Upper lobe of left lung (tissue), 6 donors: ENCODE data around the gene C4B. TPM values are rescaled to one million over a fixed set of nuclear protein-coding genes. Genes with fewer than 3 reads are reported as not detected.
"Not testable (repeated sequence)": the region's sequence is repeated elsewhere in the genome, so short reads cannot be mapped to it uniquely, and the experiment has no call there.

Experiments used
- ATAC-seq, 2 donors: fragments of 200-7000 bp; cut with Tn5 transposase; one replicate each; pipeline ENCODE4 v1.9.1; 2022; ENCODE audit warnings: mild to moderate bottlenecking in 2 of 2, moderate library complexity in 2 of 2; ENCODE audit not compliant: low FRiP score in 2 of 2
- DNase-seq, 2 donors: peaks; one replicate each; pipeline ENCODE4 v3.0.0-alpha.2; 2019 to 2020
- H3K27ac ChIP-seq, 4 donors: fragments of 200-600 bp; sonication (generic); one replicate each; pipeline ENCODE4 v1.5.1; 2016 to 2019
- H3K27me3 ChIP-seq, 4 donors: fragments of 200-600 bp; sonication (generic); one replicate each; pipeline ENCODE4 v1.5.1; 2017 to 2019
- H3K36me3 ChIP-seq, 4 donors: fragments of 200-600 bp; sonication (generic); one replicate each; pipeline ENCODE4 v1.5.1; 2016 to 2019
- H3K4me1 ChIP-seq, 4 donors: fragments of 200-600 bp; sonication (generic); one replicate each; pipeline ENCODE4 v1.5.1; 2018 to 2019
- H3K4me3 ChIP-seq, 4 donors: fragments of 200-600 bp; sonication (generic); one replicate each; pipeline ENCODE4 v1.5.1; 2017 to 2019; ENCODE audit warnings: mild to moderate bottlenecking in 2 of 4, moderate library complexity in 1 of 4
- H3K9me3 ChIP-seq, 4 donors: fragments of 200-600 bp; sonication (generic); one replicate each; pipeline ENCODE4 v1.5.1; 2018 to 2019
- WGBS, 2 donors: methylation state at CpG; one replicate each; pipeline ENCODE4 v1.1.5; 2017 to 2018; 5-methylcytosine and 5-hydroxymethylcytosine counted together
- total RNA-seq, 6 donors: library from RNA; depleted of rRNA in 4 of 6; stranded (reverse); fragments of >200 nt in 4 of 6; gene quantifications; one replicate each; pipeline versions ENCODE4 v1.1.0 to v1.2.1, GENCODE V29; 2016 to 2021
- donor health status: DM: no; HTN: no; CAD: no; lungs with moderate emphysema.
- donor health status: DM: no; HTN: yes; CAD: no; lungs with severe emphysema.

C4B gene
- total RNA-seq, 6 donors from 2014 or later, result 85.7 to 193 (median 97.7) TPM

- H3K4me3 ChIP-seq, H3K27me3 ChIP-seq, ATAC-seq, DNase-seq, H3K4me1 ChIP-seq, H3K27ac ChIP-seq, H3K36me3 ChIP-seq, H3K9me3 ChIP-seq: not testable (repeated sequence)
- no CpG with 5 or more reads among the region's 5 CpGs for WGBS, 2 donors
Observed at GRCh38 chr6:32013738-32014137, 857 bp upstream of the C4B start.

DNA sequence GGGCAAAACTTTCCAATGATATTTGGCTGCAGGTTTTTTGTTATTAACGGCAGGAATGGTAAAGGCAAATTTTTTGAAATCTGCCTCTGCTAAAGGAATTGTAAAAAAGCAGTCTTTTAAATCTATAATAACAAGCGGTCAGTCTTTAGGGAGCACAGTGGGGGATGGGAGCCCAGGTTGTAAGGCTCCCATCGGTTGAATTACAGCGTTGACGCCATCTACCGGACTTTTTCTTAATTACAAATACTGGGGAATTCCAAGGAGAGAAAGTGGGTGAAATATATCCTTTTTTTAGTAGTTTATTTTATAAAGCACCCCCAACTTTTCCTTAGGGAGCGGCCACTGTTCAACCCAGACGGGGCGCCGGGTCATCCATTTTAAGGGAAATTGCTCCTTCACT, 7.5 kb downstream of the C4B start:
- H3K4me3 ChIP-seq, H3K9me3 ChIP-seq, H3K27me3 ChIP-seq, DNase-seq, H3K27ac ChIP-seq, ATAC-seq, H3K36me3 ChIP-seq, H3K4me1 ChIP-seq: not testable (repeated sequence)
- no CpG with 5 or more reads among the region's 10 CpGs for WGBS, 2 donors

DNA sequence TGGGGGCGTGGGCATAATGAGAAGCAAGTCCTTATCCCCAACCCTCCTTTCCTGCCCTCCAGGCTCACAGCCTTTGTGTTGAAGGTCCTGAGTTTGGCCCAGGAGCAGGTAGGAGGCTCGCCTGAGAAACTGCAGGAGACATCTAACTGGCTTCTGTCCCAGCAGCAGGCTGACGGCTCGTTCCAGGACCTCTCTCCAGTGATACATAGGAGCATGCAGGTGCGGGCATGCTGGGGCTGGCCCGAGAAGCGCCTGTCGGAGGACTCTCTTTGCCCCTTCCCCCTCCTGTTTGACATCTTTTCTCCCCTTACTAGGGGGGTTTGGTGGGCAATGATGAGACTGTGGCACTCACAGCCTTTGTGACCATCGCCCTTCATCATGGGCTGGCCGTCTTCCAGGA, 14.0 kb downstream of the C4B start:
- H3K4me3 ChIP-seq, H3K27ac ChIP-seq, H3K36me3 ChIP-seq, DNase-seq, H3K4me1 ChIP-seq, H3K27me3 ChIP-seq, H3K9me3 ChIP-seq, ATAC-seq: not testable (repeated sequence)
- 87 to 90% methylated on average over 2 to 7 of the region's 10 CpGs for WGBS, 2 donors

- H3K27ac ChIP-seq, H3K9me3 ChIP-seq, H3K4me3 ChIP-seq, H3K4me1 ChIP-seq, H3K27me3 ChIP-seq, H3K36me3 ChIP-seq: not testable (repeated sequence)
- 95% methylated on average over 9 of the region's 14 CpGs; no CpG with 5 or more reads in 1 of the 2 donors for WGBS, 2 donors
- ATAC-seq, result peak in 1 of 2 donors; percentile 20
- DNase-seq, result peak in 1 of 2 donors; percentile 69
Observed at GRCh38 chr6:32029553-32029952, 15.0 kb downstream of the C4B start.

GRCh38 chr6:32035283-32036013, 20.9 kb downstream of the C4B start:
- H3K27me3 ChIP-seq, H3K27ac ChIP-seq, H3K4me1 ChIP-seq, H3K9me3 ChIP-seq, H3K4me3 ChIP-seq, DNase-seq, H3K36me3 ChIP-seq: not testable (repeated sequence)
- no CpG with 5 or more reads among the region's 16 CpGs for WGBS, 2 donors
- ATAC-seq, result peak in 1 of 2 donors; percentile 50

- 58 to 67% methylated on average over 4 of the region's 5 CpGs for WGBS, 2 donors
- H3K4me1 ChIP-seq, H3K4me3 ChIP-seq, ATAC-seq, H3K9me3 ChIP-seq, H3K27ac ChIP-seq, H3K36me3 ChIP-seq, DNase-seq, H3K27me3 ChIP-seq: not testable (repeated sequence)
Observed at GRCh38 chr6:32037136-32037535, 22.5 kb downstream of the C4B start.

- H3K27ac ChIP-seq, ATAC-seq, H3K9me3 ChIP-seq, H3K36me3 ChIP-seq, H3K4me3 ChIP-seq, H3K27me3 ChIP-seq, H3K4me1 ChIP-seq: not testable (repeated sequence)
- DNase-seq, result peak in 1 of 2 donors; percentile 42
- WGBS, 2 donors, result 37 to 88% methylated on average over 3 to 14 of the region's 19 CpGs
Observed at GRCh38 chr6:32037598-32038524, 23.3 kb downstream of the C4B start, which contains the start of gene CYP21A2. TSS of gene CYP21A2 (plus strand) at chr6:32038415. CDS start at chr6:32038423, 8 bp downstream.

GRCh38 chr6:32038878-32039277, 24.3 kb downstream of the C4B start:
- not testable (repeated sequence) for H3K4me3 ChIP-seq, H3K4me1 ChIP-seq, H3K27ac ChIP-seq, H3K27me3 ChIP-seq, ATAC-seq, H3K9me3 ChIP-seq, DNase-seq, H3K36me3 ChIP-seq
- WGBS, 2 donors, result 64 to 75% methylated on average over 2 to 4 of the region's 5 CpGs

- H3K27me3 ChIP-seq, ATAC-seq, H3K36me3 ChIP-seq, H3K27ac ChIP-seq, H3K4me3 ChIP-seq, H3K4me1 ChIP-seq, H3K9me3 ChIP-seq: not testable (repeated sequence)
- peak in 1 of 2 donors; percentile 42 for DNase-seq
- 83 to 86% methylated on average over 12 to 22 of the region's 24 CpGs for WGBS, 2 donors
Observed at GRCh38 chr6:32039321-32040274, 25.0 kb downstream of the C4B start.

DNA sequence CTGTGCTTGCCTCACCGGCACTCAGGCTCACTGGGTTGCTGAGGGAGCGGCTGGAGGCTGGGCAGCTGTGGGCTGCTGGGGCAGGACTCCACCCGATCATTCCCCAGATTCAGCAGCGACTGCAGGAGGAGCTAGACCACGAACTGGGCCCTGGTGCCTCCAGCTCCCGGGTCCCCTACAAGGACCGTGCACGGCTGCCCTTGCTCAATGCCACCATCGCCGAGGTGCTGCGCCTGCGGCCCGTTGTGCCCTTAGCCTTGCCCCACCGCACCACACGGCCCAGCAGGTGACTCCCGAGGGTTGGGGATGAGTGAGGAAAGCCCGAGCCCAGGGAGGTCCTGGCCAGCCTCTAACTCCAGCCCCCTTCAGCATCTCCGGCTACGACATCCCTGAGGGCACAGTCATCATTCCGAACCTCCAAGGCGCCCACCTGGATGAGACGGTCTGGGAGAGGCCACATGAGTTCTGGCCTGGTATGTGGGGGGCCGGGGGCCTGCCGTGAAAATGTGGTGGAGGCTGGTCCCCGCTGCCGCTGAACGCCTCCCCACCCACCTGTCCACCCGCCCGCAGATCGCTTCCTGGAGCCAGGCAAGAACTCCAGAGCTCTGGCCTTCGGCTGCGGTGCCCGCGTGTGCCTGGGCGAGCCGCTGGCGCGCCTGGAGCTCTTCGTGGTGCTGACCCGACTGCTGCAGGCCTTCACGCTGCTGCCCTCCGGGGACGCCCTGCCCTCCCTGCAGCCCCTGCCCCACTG, 25.9 kb downstream of the C4B start:
- DNase-seq, result peak in 1 of 2 donors; percentile 80
- H3K9me3 ChIP-seq, H3K4me1 ChIP-seq, H3K4me3 ChIP-seq, ATAC-seq, H3K36me3 ChIP-seq, H3K27ac ChIP-seq, H3K27me3 ChIP-seq: not testable (repeated sequence)
- 87% methylated on average over 10 of the region's 43 CpGs; no CpG with 5 or more reads in 1 of the 2 donors for WGBS, 2 donors

DNA sequence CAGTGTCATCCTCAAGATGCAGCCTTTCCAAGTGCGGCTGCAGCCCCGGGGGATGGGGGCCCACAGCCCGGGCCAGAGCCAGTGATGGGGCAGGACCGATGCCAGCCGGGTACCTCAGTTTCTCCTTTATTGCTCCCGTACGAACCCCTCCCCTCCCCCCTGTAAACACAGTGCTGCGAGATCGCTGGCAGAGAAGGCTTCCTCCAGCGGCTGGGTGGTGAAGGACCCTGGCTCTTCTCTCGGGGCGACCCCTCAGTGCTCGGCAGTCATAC, 26.4 kb downstream of the C4B start:
- peak in 1 of 2 donors; percentile 41 for DNase-seq
- no CpG with 5 or more reads among the region's 13 CpGs for WGBS, 2 donors

DNA sequence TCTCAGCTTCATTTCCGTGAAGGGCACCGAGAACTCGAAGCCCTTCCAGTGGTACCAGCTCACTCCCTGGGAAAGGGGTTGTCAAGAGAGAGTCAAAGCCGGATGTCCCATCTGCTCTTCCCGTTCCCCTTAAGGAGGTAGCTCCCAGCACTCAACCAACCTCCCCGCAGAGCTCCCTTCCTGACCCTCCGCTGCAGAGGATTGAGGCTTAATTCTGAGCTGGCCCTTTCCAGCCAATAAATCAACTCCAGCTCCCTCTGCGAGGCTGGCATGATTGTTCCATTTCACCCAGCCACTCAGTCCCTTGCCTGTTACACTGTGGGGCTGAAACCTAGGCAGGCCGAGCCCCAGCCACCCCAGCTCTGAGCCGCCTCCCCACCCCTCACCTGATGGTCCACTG, 26.8 kb downstream of the C4B start:
- H3K4me3 ChIP-seq, H3K27me3 ChIP-seq, H3K27ac ChIP-seq, H3K9me3 ChIP-seq, H3K36me3 ChIP-seq, ATAC-seq, DNase-seq, H3K4me1 ChIP-seq: not testable (repeated sequence)
- 69% methylated on average over 3 of the region's 10 CpGs; no CpG with 5 or more reads in 1 of the 2 donors for WGBS, 2 donors

More for the DNA sequence above, 26.4 kb downstream of the C4B start:
- not testable (repeated sequence) for H3K27ac ChIP-seq, H3K36me3 ChIP-seq, H3K9me3 ChIP-seq, H3K4me1 ChIP-seq, H3K27me3 ChIP-seq, ATAC-seq, H3K4me3 ChIP-seq
